SK-N-DZ (cell line): ENCODE results near the gene ADD1.
"Not testable (repeated sequence)": the region's sequence is repeated elsewhere in the genome, so short reads cannot be mapped to it uniquely, and the experiment has no call there.

Source experiments
- DNase-seq: peaks from one replicate; pipeline ENCODE4 v3.0.0-alpha.2; 2015; ENCODE audit warnings: low spot score

ADD1 gene

GRCh38 chr4:2918714-2919113, 75.1 kb downstream of the ADD1 start:
- not testable (repeated sequence) for DNase-seq

GRCh38 chr4:2922453-2923101, 78.9 kb downstream of the ADD1 start:
- not testable (repeated sequence) for DNase-seq

GRCh38 chr4:2923141-2923551, 79.5 kb downstream of the ADD1 start:
- DNase-seq, result no peak

GRCh38 chr4:2923668-2924173, 80.1 kb downstream of the ADD1 start:
- no peak for DNase-seq

GRCh38 chr4:2924286-2924685, 80.6 kb downstream of the ADD1 start:
- no peak for DNase-seq

DNA sequence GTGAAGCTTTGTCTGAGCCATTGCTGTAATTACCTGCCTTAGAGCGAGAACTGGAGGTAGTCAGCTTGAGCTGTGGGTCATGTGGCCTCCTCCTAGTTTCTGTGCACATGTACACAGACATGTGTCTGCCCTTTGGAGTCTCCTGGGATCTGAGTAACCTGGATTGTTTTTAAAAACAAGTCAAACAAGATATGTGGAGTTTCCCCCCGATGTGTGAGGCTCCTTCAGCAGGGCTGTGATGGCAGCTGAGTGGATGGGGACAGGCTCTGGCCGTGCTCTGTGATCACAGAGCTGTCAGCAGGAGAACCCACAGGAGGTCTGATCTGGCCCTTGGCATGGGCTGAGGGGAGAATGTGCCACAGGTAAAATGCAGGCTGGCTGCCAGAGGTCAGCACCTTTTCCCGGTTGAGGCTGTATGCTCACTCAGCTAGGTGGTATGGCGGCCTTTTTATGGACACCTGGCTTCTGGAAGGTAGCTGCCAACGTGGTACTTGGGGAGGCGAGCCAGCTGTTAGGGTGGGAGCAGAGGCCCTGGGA, 81.2 kb downstream of the ADD1 start:
- DNase-seq, result no peak

DNA sequence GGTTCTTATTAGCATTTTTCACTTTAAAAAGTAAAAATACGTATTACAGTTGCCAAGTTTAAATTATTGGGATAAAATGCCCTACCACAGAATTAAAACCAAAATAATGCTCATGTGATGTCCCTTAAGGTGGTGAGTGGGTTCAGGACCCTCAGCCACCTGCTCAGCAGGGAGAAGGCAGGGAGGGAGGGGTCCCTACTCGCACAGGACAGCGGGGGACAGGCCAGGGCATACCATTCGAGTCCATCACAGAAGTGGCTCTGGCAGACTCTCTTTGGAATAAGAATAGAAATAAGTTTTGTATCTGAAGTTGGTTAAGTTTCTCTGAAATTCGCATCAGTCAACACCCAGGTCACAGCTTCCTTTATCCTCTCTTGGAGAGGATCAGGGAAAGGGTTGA, 81.9 kb downstream of the ADD1 start:
- no peak for DNase-seq

DNA sequence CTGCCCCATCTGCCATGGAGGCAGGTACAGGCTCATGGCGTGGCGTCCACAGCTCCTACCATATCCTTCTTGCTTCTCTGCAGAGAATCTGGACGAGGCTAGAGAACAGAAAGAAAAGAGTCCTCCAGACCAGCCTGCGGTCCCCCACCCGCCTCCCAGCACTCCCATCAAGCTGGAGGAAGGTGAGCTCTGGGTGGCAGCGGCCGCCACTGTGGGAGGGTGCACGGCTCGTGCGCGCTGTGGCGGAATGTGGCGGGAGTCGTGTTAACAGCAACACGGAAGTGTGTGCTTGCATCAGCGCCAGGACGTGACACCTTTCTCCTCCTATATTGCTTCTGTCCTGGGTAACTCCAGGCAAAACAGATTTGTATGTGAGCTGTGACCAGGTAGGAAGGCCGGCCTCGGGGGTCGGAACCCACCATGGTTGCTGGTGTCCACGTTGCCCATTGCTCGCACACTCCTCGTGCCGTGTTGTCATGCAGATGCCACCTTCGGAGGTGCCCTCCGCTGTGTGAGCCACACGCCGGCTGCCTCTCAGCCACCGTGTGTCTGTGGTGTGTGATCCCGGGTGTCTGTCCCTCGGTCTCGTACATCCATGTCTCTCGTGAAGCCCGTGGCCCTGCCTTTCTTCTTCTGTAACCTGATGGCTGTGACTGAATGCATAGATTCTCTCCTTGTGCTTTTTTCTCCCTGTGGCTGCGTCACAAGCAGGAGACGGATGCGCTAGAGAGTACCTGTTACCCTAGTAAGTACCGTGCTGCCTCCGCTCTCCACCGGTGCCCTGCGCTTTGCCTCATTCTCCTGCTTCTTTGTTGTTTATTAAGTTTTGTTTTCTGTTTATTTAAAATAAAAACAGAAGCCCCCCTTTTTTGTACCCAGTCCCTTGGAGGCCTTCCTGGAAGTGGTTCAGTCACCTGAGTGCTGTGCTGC, 82.6 kb downstream of the ADD1 start:
- no peak for DNase-seq

DNA sequence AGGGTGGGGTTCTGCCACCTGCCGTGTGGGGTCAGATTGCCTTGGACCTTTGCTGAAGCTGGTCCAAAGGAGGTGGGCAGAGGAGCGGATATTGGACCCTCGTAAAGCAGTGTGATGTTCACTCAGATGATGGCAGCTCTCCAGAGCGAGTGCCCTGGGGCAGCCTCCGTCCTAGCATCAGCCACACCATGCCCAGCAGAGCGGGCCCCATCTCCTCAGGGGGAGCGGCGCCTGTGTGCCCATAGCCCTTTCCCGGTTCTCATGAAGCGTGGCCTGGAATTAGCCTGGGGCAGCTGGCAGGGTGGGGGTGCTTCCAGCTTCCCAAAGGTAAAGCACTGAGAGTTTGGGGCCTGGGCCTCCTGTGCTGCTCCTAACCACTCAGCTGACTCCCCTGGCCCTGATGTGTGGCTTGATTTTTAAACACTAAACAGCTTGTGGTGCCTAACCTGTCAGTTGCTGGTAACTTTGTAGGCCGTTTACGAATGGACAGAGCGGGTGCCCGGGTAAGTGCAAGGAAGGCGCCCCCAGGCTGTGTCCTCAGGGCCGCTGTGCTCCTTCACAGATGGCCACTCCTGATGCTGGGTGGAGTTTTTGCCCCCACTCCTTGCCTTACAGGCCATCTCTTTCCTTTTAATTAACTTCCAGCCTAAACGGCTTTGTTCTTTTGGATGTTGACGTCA, 83.5 kb downstream of the ADD1 start:
- DNase-seq, result no peak

GRCh38 chr4:2927696-2928075, 84.0 kb downstream of the ADD1 start:
- no peak for DNase-seq

- DNase-seq, result no peak
These were observed 84.9 kb downstream of the ADD1 start for GRCh38 chr4:2928242-2929176.

GRCh38 chr4:2929469-2929868, 85.8 kb downstream of the ADD1 start:
- no peak for DNase-seq

- no peak for DNase-seq
These were observed 86.6 kb downstream of the ADD1 start for GRCh38 chr4:2930135-2930757.

DNA sequence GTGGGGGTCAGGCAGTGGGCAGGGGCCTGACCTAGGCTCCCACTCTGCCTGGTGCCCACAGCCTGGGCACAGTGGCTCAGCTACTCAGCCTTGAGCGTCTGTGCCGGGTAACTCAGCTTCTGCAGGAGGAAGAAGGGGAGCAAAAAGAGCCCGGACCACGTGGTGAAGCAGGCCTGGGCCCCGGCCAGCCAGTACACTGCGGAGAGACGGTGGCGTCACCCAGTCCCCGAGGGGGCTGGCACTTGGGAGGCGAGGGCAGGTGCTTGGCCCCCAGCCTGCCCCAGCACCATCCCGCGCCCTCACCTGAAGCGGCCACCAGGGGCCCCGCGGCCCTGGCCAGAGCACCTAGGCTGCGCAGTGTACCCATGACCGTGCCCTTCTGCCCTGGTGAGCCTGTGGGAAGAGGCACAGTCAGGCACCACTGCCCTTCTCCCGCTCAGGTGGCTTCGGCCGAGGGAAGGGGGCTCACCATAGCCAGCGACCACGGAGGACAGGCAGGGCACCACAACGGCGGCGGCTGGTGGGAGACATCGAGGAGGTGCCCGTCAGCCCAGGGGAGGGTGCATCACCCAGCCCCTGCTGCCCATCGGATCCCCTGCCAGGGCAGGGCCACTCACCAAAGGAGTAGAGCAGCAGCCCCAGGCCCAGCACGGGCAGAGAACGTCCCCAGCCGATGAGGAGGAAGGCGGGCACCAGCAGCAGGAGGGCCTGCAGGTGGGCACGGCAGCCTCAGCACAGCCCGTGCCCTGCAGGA, 87.3 kb downstream of the ADD1 start:
- DNase-seq, result no peak

GRCh38 chr4:2931512-2932301, 88.1 kb downstream of the ADD1 start:
- DNase-seq, result no peak

DNA sequence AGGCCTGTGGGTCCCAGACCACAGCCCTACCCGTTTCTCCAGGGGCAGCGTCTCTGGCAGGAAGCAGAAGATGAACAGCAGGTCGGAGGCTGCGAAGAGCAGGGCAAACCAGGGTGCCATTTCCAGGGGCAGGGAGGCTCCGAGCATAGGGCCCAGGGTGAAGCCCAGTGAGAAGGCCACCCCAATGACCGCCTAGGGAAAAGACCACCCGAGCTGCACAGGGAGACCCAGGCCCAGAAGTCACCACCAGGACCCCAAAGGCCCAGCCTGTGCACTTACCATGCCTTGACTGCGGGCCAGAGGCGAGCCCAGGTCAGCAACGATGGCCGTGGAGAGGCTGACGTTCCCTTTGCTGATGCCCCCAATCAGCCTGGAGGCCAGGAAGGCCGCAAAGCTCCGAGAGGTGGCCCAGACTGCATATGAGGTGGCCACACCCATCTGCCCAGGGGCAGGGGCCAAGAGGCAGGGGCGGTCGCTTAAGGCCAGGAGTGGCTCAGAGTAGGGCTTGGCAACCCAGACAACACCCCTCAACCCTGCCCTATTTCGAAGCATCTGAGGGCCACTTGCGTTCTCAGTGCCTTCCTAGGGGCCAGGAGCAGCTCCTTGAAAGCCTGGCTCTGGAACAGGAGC, 88.8 kb downstream of the ADD1 start:
- no peak for DNase-seq

DNA sequence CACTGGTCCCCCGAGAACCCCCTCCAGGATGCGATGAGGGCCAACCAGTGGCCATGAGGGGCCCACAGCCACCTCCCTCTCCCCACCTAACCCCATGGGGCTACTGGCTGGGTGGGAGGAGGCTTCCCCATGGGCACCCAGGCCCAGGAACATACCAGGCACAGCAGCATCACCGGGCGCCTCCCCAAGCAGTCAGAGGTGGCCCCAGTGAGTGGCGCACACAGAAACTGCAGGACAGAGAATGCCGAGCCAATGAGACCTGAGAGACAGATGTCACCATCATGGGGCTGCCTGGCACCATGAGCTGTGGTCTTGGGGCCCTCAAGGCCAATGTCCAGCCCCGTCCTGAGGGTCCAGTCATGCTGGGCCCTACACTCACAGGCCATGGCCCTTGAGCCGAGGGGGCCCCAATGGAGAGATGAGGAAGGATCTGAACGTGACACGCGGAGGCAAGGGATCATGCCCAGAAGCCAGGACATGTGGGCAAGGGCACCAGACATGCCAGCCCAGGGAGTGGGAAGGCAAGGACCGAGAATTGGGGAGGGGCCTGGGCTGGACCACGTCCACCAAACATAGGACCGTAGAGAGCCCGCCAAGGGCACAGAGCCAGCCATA, 89.4 kb downstream of the ADD1 start:
- DNase-seq, result no peak

GRCh38 chr4:2933566-2934076, 90.0 kb downstream of the ADD1 start:
- DNase-seq, result no peak
